Panc1 (cell line): ENCODE measurements around the gene PLCD1. TPM values are rescaled to one million over a fixed set of nuclear protein-coding genes. Genes with fewer than 3 reads are reported as not detected.

Experiments
- ATAC-seq: fragments of 200-7000 bp; cut with Tn5 transposase; 2 replicates; pipeline ENCODE4 v1.9.1; 2020; ENCODE audit warnings: mild to moderate bottlenecking, moderate library complexity
- BruUV-seq: library from RNA; stranded (reverse); fragments of 400-500 nt; replicated peaks from 2 replicates; lab custom pipeline; 2021; lab: Mats Ljungman, UMichigan
- CTCF ChIA-PET: fragments of 300-600 bp; sonication (Branson Sonifier 250); formaldehyde crosslinking; loops from one replicate; lab custom pipeline; 2022; ENCODE audit warnings: antibody characterized with exemption; lab: Charles Lee
- POLR2A ChIA-PET: fragments of 300-600 bp; sonication (Branson Sonifier 250); formaldehyde crosslinking; loops from one replicate; lab custom pipeline; 2022; ENCODE audit warnings: antibody characterized with exemption; lab: Charles Lee
- DNase-seq: peaks from one replicate; pipeline ENCODE4 v3.0.0-alpha.2; 2010; ENCODE audit warnings: low read depth, low spot score
- H3K27ac ChIP-seq: 2 replicates; pipeline ENCODE4 v1.5.1; 2011; ENCODE audit warnings: mild to moderate bottlenecking, low read length, inconsistent platforms
- H3K27me3 ChIP-seq: fragments of 200-500 bp; sonication (Bioruptor generic); 2 replicates; pipeline ENCODE4 v1.6.0; 2014; ENCODE audit warnings: low read length, inconsistent platforms; ENCODE audit not compliant: control insufficient read depth, insufficient read depth
- H3K36me3 ChIP-seq: fragments of 200-500 bp; sonication (Bioruptor generic); 2 replicates; pipeline ENCODE4 v1.5.1; 2014; ENCODE audit warnings: inconsistent platforms, mild to moderate bottlenecking, low read length, moderate library complexity; ENCODE audit not compliant: control insufficient read depth, insufficient read depth
- H3K4me1 ChIP-seq: 2 replicates; pipeline ENCODE4 v1.5.1; 2011; ENCODE audit warnings: inconsistent platforms, mild to moderate bottlenecking, low read length, moderate library complexity; ENCODE audit not compliant: control insufficient read depth, insufficient read depth
- H3K4me3 ChIP-seq, 2 experiments: 2 replicates each; pipeline ENCODE4 v1.5.1; 2011 to 2012; ENCODE audit warnings: low read depth in 2 of 2, low read length in 2 of 2, mild to moderate bottlenecking in 2 of 2, inconsistent platforms in 1 of 2, moderate library complexity in 1 of 2
- H3K9me3 ChIP-seq: fragments of 200-500 bp; sonication (Bioruptor generic); 2 replicates; pipeline ENCODE4 v1.5.1; 2014; ENCODE audit warnings: low read depth, mild to moderate bottlenecking, inconsistent platforms, low read length, moderate library complexity; ENCODE audit not compliant: control insufficient read depth, insufficient read depth
- CTCF ChIP-seq: fragments of 450-650 bp; IDR thresholded peaks from 2 replicates; pipeline ENCODE4 v1.5.1; 2017; ENCODE audit warnings: mild to moderate bottlenecking
- POLR2AphosphoS5 ChIP-seq: IDR thresholded peaks from 2 replicates; pipeline ENCODE4 v1.6.1; 2012; ENCODE audit warnings: mild to moderate bottlenecking, low read depth, low read length, moderate library complexity
- REST ChIP-seq, 2 experiments: IDR thresholded peaks; 2 replicates each; pipeline ENCODE4 v1.6.1; 2011 to 2012; ENCODE audit warnings: low read depth in 2 of 2, control low read depth in 1 of 2, low read length in 1 of 2, mild to moderate bottlenecking in 1 of 2, moderate library complexity in 1 of 2; ENCODE audit not compliant: insufficient read depth in 1 of 2
- SIN3A ChIP-seq: IDR thresholded peaks from 2 replicates; pipeline ENCODE4 v1.6.1; 2012; ENCODE audit warnings: low read depth, mild to moderate bottlenecking, low read length, moderate library complexity, borderline replicate concordance; ENCODE audit not compliant: insufficient read depth
- TCF7L2 ChIP-seq: IDR thresholded peaks from 2 replicates; pipeline ENCODE4 v1.6.1; 2011; ENCODE audit warnings: mild to moderate bottlenecking, low read depth, low read length, inconsistent platforms
- in situ Hi-C: cut with HindIII; loops from 2 replicates; pipeline ENCODE4 v1.10.0; 2016; ENCODE audit warnings: low sequenced_read_pairs, low pct_unique_long_range_greater_than_20kb
- intact Hi-C: fragments of 100-400 bp; cut with micrococcal nuclease; formaldehyde crosslinking; loops from one replicate; pipeline ENCODE4 v1.10.0; 2022; ENCODE audit not compliant: unreplicated experiment
- total RNA-seq: library from RNA; stranded (reverse); gene quantifications from one replicate; pipeline ENCODE4 v1.2.1, GENCODE V29; 2021; ENCODE audit not compliant: unreplicated experiment

Gene PLCD1
- total RNA-seq, 1 experiment from 2014 or later = 1.8 TPM

DNA sequence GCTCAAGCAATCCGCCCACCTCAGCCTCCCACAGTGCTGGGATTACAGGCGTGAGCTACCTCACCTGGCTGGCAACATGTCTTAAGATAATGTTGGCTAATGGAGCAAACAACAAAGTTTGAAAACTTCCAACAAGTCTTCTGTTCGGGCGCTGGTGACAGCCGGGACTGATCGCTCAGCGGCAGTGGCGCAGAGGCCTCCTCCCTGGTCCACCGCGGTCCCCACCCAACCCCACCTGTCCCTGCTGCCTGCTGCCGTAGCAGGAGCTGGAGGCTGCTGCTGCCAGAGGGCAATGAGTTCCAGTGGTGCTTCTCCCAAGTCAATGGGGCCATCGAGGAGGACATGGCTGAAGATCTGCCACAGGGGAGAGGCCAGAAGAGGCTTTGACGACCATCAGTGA, 21.7 kb upstream of the PLCD1 start:
- Histone ChIP-seq H3K27me3 (no peaks in the 10 kb centered on the region), H3K4me3 (no peak overlapping the region), H3K4me1 (no peaks in the 10 kb centered on the region), H3K36me3 (no peaks in the 10 kb centered on the region), H3K27ac (no peak overlapping the region), H3K9me3 (no peaks in the 10 kb centered on the region)
- CTCF ChIA-PET = no interaction called here
- POLR2A ChIA-PET = no interaction called here
- DNase-seq = no peak
- TF ChIP-seq REST (IDR thresholded peaks at IDR 0.05; ENCODE audit: insufficient read depth in 1 of 2, low read depth in 2 of 2, low read length in 1 of 2) = no peak
- TF ChIP-seq CTCF = no peak
- TF ChIP-seq POLR2AphosphoS5 = no peak
- no peak for TF ChIP-seq TCF7L2
- no peak for TF ChIP-seq SIN3A
- BruUV-seq = no TSS peak
- no peak for ATAC-seq
- in situ Hi-C loops (no loop called here), intact Hi-C loops (no loop called here)

DNA sequence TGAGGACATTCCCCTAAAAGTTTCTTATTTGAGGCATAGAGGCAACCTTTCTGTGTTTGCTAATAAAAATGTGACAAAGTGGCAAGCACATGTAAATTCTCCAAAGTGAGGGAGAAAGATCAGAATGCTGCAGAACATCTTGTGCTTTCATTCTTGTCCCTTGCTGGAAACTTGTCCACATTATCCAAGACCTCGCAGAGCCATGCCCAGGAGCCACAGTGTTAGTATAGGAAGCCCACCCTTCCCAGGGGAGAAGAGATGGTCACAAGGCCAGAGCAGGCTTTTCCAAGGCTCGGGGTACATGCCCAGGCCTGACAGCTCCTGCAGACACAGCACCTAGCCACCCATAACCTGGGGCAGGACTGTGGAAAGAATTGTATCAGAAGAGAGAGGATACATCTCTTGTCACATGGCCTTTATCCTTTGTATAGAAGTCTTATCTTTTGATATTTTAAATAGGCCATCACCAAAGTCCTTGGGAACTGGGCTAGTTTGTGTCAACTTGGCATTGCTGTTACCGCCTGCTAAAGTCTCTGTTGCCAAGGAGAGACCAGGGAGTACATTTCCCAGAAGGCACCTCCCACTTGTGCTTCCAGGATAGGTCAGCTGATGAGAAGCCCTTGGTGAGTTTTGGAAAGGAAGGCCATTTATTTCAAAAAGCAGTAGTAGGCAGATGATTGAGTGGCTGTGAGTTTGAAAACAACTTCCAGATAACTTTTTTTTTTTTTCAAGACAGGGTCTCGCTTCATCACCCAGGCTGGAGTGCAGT, 20.1 kb upstream of the PLCD1 start:
- Histone ChIP-seq H3K4me3 (no peak overlapping the region), H3K36me3 (no peaks in the 10 kb centered on the region), H3K9me3 (no peaks in the 10 kb centered on the region), H3K27me3 (no peaks in the 10 kb centered on the region), H3K27ac (no peak overlapping the region), H3K4me1 (no peaks in the 10 kb centered on the region)
- no peak for TF ChIP-seq REST (IDR thresholded peaks at IDR 0.05; ENCODE audit: insufficient read depth in 1 of 2, low read depth in 2 of 2, low read length in 1 of 2)
- TF ChIP-seq POLR2AphosphoS5 = no peak
- TF ChIP-seq CTCF = no peak
- no peak for TF ChIP-seq TCF7L2
- no peak for TF ChIP-seq SIN3A
- ChIA-PET POLR2A (no interaction called here), CTCF (no interaction called here)
- BruUV-seq = no TSS peak
- in situ Hi-C loops = no loop called here
- DNase-seq (no peak), ATAC-seq (no peak)
- intact Hi-C loops = no loop called here
